ENCODE measurements around the gene GNB1.

GNB1 gene

DNA sequence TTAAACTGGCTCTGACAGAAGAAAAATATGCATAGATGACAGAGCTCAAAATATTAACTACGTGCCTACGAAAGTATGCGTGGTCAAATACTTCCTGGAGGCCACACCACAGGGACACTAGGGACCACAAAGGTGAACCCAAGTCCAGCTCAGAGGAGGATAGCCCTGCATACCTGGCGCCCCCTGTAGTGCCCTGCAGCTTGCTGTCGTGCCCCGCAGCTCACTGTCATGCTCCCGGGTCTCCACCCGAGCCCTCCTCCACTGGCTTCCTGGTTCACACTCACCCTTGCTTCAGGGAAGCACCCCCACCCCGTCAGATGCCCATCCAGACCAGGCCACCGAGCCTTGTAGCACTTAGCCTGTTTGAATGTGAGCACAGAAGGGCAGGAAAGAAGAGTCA lies 95.9 kb downstream of the GNB1 start:
- H3K27ac ChIP-seq (ENCODE audit: low read depth, low read length, poor library complexity, severe bottlenecking), result no peak overlapping the region
- H3K9me2 ChIP-seq (ENCODE audit: low read depth, low read length), result no peaks in the 10 kb centered on the region
- peaks cover 2% of the 10 kb centered on the region for H3K79me2 ChIP-seq (ENCODE audit: insufficient read depth, low read length)
- no peaks in the 10 kb centered on the region for H3K27me3 ChIP-seq (ENCODE audit: insufficient read depth, low read length)
- H3F3A ChIP-seq (ENCODE audit: insufficient read depth, low read length), result 0 out of 2 replicates have a peak, but pooled peaks cover 4% of the 10 kb centered on the region
- H4K20me1 ChIP-seq (ENCODE audit: insufficient read depth, low read length), result no peaks in the 10 kb centered on the region
- no peak overlapping the region for H3K9ac ChIP-seq (ENCODE audit: low read length)
- H3K4me1 ChIP-seq (ENCODE audit: insufficient read depth, low read length, severe bottlenecking), result peaks cover 19% of the 10 kb centered on the region
- H3K9me3 ChIP-seq (ENCODE audit: low read length), result no peaks in the 10 kb centered on the region
- TF ChIP-seq, protein P1, sequence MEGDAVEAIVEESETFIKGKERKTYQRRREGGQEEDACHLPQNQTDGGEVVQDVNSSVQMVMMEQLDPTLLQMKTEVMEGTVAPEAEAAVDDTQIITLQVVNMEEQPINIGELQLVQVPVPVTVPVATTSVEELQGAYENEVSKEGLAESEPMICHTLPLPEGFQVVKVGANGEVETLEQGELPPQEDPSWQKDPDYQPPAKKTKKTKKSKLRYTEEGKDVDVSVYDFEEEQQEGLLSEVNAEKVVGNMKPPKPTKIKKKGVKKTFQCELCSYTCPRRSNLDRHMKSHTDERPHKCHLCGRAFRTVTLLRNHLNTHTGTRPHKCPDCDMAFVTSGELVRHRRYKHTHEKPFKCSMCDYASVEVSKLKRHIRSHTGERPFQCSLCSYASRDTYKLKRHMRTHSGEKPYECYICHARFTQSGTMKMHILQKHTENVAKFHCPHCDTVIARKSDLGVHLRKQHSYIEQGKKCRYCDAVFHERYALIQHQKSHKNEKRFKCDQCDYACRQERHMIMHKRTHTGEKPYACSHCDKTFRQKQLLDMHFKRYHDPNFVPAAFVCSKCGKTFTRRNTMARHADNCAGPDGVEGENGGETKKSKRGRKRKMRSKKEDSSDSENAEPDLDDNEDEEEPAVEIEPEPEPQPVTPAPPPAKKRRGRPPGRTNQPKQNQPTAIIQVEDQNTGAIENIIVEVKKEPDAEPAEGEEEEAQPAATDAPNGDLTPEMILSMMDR (IDR thresholded peaks at IDR 0.05; ENCODE audit: low read length), result no peak; the same call in 1 of the 2 replicates
- no peak for TF ChIP-seq EZH2 (IDR thresholded peaks at IDR 0.05; ENCODE audit: borderline replicate concordance, low read length)
- H2AFZ ChIP-seq (ENCODE audit: low read length), result no peak overlapping the region
- H3K4me2 ChIP-seq (ENCODE audit: low read length), result no peak overlapping the region
- peaks cover 98% of the 10 kb centered on the region for H3K36me3 ChIP-seq (ENCODE audit: insufficient read depth, low read length)
- H3K4me3 ChIP-seq (ENCODE audit: low read depth, low read length, poor library complexity, severe bottlenecking), result no peak overlapping the region

DNA sequence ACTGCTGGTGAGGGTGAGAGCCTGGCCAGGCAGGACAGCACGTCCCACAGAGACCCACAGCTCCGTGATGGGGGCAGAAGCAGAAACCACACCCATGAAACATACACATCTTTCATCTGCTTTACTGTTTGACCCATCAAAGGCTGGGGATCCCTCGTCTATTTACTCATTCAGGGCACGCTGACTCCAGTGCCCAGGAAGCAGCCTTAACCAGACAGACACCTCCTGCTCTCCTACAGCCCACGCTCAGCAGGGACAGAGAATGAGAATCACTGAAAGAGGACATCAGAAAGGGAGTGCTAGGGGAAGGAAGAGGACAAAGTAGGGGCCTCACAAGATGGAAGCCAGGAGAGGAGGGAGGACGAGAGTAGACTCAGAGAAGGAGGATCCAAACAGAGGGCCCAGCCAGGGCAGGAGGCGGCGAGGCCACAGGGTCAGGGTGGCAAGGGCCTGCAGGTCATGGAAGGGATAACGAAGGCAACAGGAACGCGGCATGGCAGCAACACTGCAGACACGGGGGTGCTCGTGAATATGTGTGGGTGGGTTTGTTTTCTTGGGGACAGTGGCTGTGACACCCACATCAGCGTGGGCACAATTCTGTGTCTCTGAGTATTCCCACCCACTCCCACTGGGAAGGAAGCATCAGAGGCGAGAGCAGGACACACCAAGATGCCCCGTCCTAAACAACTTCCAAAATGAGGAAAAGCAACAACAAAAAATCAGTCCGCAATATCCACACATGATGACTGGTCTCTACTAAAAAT lies 97.2 kb downstream of the GNB1 start:
- Histone ChIP-seq H4K20me1 (ENCODE audit: insufficient read depth, low read length) (no peaks in the 10 kb centered on the region), H3K27me3 (ENCODE audit: insufficient read depth, low read length) (no peaks in the 10 kb centered on the region), H3K9me2 (ENCODE audit: low read depth, low read length) (no peaks in the 10 kb centered on the region), H3K9me3 (ENCODE audit: low read length) (no peaks in the 10 kb centered on the region), H3F3A (ENCODE audit: insufficient read depth, low read length) (0 out of 2 replicates have a peak, but pooled peaks cover 2% of the 10 kb centered on the region), H3K9ac (ENCODE audit: low read length) (no peak overlapping the region), H3K4me3 (ENCODE audit: low read depth, low read length, poor library complexity, severe bottlenecking) (no peak overlapping the region), H3K4me1 (ENCODE audit: insufficient read depth, low read length, severe bottlenecking) (peaks cover 12% of the 10 kb centered on the region), H3K27ac (ENCODE audit: low read depth, low read length, poor library complexity, severe bottlenecking) (no peak overlapping the region), H3K79me2 (ENCODE audit: insufficient read depth, low read length) (no peaks in the 10 kb centered on the region), H2AFZ (ENCODE audit: low read length) (no peak overlapping the region), H3K36me3 (ENCODE audit: insufficient read depth, low read length) (peaks cover 98% of the 10 kb centered on the region), H3K4me2 (ENCODE audit: low read length) (no peak overlapping the region)
- TF ChIP-seq, protein P1 (IDR thresholded peaks at IDR 0.05; ENCODE audit: low read length), result no peak
- no peak for TF ChIP-seq EZH2 (IDR thresholded peaks at IDR 0.05; ENCODE audit: borderline replicate concordance, low read length)

DNA sequence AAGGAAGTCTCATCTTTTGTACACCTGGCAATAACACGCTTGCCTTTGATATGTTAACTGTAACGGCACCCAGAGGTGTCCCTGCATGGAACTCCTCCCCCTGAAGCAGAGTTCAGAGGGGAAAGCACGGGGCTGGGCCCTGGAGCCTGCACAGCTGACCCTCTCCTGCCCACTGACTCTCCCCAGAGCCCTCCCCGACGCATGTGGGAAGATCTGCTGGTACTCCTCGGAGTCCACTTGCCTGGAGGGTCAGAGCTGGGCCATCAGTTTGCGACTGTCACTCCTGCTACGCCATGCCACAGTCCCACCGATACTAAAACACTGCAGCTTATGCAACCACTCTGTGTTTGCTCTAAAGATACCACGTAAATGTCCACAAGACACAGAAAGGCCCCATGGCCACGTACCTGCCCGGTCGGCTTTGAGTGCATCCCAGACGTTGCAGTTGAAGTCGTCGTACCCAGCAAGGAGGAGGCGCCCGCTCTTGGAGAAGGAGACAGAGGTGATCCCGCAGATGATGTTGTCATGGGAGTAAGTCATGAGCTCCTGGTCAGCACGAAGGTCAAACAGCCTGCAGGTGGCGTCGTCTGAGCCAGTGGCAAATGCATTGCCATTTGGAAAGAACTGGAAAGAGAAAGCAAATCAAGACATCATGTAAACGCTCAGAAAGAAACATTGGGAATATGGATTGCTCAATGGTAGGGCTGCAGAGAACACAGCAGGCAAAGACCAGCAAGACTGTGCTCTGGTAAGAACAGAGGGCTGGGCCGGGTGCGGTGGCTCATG lies 102.0 kb downstream of the GNB1 start:
- H3K27me3 ChIP-seq (ENCODE audit: insufficient read depth, low read length), result no peaks in the 10 kb centered on the region
- 0 out of 2 replicates have a peak, but pooled peaks cover 6% of the 10 kb centered on the region for H3F3A ChIP-seq (ENCODE audit: insufficient read depth, low read length)
- peaks cover 8% of the 10 kb centered on the region for H3K4me1 ChIP-seq (ENCODE audit: insufficient read depth, low read length, severe bottlenecking)
- peaks cover 91% of the 10 kb centered on the region for H3K36me3 ChIP-seq (ENCODE audit: insufficient read depth, low read length)
- no peaks in the 10 kb centered on the region for H4K20me1 ChIP-seq (ENCODE audit: insufficient read depth, low read length)
- H3K79me2 ChIP-seq (ENCODE audit: insufficient read depth, low read length), result no peaks in the 10 kb centered on the region
- no peak overlapping the region for H2AFZ ChIP-seq (ENCODE audit: low read length)
- H3K9me2 ChIP-seq (ENCODE audit: low read depth, low read length), result no peaks in the 10 kb centered on the region
- H3K9me3 ChIP-seq (ENCODE audit: low read length), result no peaks in the 10 kb centered on the region
- H3K4me3 ChIP-seq (ENCODE audit: low read depth, low read length, poor library complexity, severe bottlenecking), result no peak overlapping the region
- TF ChIP-seq, protein P1 (IDR thresholded peaks at IDR 0.05; ENCODE audit: low read length), result peak; percentile 70
- TF ChIP-seq EZH2 (IDR thresholded peaks at IDR 0.05; ENCODE audit: borderline replicate concordance, low read length), result no peak
- peak overlapping the region; percentile 74 for H3K27ac ChIP-seq (ENCODE audit: low read depth, low read length, poor library complexity, severe bottlenecking)
- H3K9ac ChIP-seq (ENCODE audit: low read length), result no peak overlapping the region
- no peak overlapping the region for H3K4me2 ChIP-seq (ENCODE audit: low read length)
